HL-60 (cell line): ENCODE data around the gene LIX1L.
"Not testable (repeated sequence)": the region's sequence is repeated elsewhere in the genome, so short reads cannot be mapped to it uniquely, and the experiment has no call there.

Source experiments
- DNase-seq, 2 experiments: peaks; one replicate each; pipeline ENCODE4 v3.0.0-alpha.2; 2010 to 2020; ENCODE audit warnings: low read depth in 1 of 2, low spot score in 1 of 2
- H3K27ac ChIP-seq: fragments of 250-450 bp; sonication (Bioruptor Pico); replicated peaks from 2 replicates; pipeline ENCODE4 v1.5.1; 2020; ENCODE audit warnings: mild to moderate bottlenecking, moderate library complexity
- H3K27me3 ChIP-seq: fragments of 250-450 bp; sonication (Bioruptor Pico); 2 replicates; pipeline ENCODE4 v1.5.1; 2021; ENCODE audit warnings: mild to moderate bottlenecking, moderate library complexity; ENCODE audit not compliant: insufficient read depth, poor library complexity, severe bottlenecking
- H3K4me3 ChIP-seq: replicated peaks from 2 replicates; pipeline ENCODE4 v1.5.1; 2011; ENCODE audit warnings: mild to moderate bottlenecking, control low read depth, low read length; ENCODE audit not compliant: insufficient read depth
- GABPA ChIP-seq: IDR thresholded peaks from 2 replicates; pipeline ENCODE4 v1.6.1; 2012; ENCODE audit warnings: low read depth
- POLR2AphosphoS5 ChIP-seq: IDR thresholded peaks from 2 replicates; pipeline ENCODE4 v1.6.1; 2012; ENCODE audit warnings: low read depth
- REST ChIP-seq: IDR thresholded peaks from 2 replicates; pipeline ENCODE4 v1.6.1; 2012; ENCODE audit warnings: low read depth; ENCODE audit not compliant: insufficient replicate concordance
- SPI1 ChIP-seq: IDR thresholded peaks from 2 replicates; pipeline ENCODE4 v1.6.1; 2012; ENCODE audit warnings: low read depth, mild to moderate bottlenecking, borderline replicate concordance
- TF ChIP-seq, protein P1 (sequence below): IDR thresholded peaks from one replicate; pipeline ENCODE4 v1.5.1; 2011; ENCODE audit warnings: low read length, control low read depth, inconsistent platforms; ENCODE audit not compliant: insufficient read depth

LIX1L gene

DNA sequence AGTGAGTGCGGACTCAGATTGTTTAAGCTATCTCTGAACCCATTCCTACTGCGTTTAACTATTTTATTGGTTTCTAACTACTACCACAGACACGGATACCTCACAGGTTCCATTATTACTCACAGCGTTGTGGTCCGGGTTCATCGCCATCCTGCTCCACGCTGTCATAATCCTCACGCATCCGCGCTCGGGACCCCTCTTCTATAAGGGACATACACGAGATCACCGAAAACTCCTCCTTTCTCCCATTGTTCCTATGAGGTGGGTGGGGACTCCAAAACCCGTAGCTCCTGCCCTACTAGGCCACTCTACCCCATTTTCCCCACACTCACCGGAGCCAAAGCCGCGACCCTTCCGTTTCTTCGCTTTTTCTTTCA is 31.1 kb downstream of the LIX1L start:
- DNase-seq: no peak
- Histone ChIP-seq H3K27me3 (no peaks in the 10 kb centered on the region), H3K4me3 (peak overlapping the region; percentile 72), H3K27ac (peak overlapping the region; percentile 90)
- TF ChIP-seq GABPA (no peak), SPI1 (no peak), REST (no peak)

GRCh38 chr1:145922266-145922665 is 35.6 kb downstream of the LIX1L start:
- Histone ChIP-seq H3K27ac (no peak overlapping the region), H3K27me3 (no peaks in the 10 kb centered on the region), H3K4me3 (no peak overlapping the region)
- DNase-seq: peak in 1 of 2 experiments; percentile 51
- TF ChIP-seq SPI1 (no peak), REST (no peak), GABPA (no peak), POLR2AphosphoS5 (no peak)
- TF ChIP-seq, protein P1, sequence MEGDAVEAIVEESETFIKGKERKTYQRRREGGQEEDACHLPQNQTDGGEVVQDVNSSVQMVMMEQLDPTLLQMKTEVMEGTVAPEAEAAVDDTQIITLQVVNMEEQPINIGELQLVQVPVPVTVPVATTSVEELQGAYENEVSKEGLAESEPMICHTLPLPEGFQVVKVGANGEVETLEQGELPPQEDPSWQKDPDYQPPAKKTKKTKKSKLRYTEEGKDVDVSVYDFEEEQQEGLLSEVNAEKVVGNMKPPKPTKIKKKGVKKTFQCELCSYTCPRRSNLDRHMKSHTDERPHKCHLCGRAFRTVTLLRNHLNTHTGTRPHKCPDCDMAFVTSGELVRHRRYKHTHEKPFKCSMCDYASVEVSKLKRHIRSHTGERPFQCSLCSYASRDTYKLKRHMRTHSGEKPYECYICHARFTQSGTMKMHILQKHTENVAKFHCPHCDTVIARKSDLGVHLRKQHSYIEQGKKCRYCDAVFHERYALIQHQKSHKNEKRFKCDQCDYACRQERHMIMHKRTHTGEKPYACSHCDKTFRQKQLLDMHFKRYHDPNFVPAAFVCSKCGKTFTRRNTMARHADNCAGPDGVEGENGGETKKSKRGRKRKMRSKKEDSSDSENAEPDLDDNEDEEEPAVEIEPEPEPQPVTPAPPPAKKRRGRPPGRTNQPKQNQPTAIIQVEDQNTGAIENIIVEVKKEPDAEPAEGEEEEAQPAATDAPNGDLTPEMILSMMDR: no peak

- not testable (repeated sequence) for DNase-seq, H3K27me3 ChIP-seq, H3K27ac ChIP-seq, H3K4me3 ChIP-seq
Measured at GRCh38 chr1:145920297-145920696, 37.5 kb downstream of the LIX1L start.

- DNase-seq: peak in 1 of 2 experiments; percentile 45
- Histone ChIP-seq H3K27ac (peak overlapping the region; percentile 89), H3K4me3 (peak overlapping the region; percentile 99), H3K27me3 (no peaks in the 10 kb centered on the region)
- TF ChIP-seq SPI1 (no peak), POLR2AphosphoS5 (no peak), REST (no peak), GABPA (no peak)
- TF ChIP-seq, protein P1: no peak
Measured at GRCh38 chr1:145918992-145919939, 38.6 kb downstream of the LIX1L start.
